ENCODE data around the gene ANKRA2.

DNA sequence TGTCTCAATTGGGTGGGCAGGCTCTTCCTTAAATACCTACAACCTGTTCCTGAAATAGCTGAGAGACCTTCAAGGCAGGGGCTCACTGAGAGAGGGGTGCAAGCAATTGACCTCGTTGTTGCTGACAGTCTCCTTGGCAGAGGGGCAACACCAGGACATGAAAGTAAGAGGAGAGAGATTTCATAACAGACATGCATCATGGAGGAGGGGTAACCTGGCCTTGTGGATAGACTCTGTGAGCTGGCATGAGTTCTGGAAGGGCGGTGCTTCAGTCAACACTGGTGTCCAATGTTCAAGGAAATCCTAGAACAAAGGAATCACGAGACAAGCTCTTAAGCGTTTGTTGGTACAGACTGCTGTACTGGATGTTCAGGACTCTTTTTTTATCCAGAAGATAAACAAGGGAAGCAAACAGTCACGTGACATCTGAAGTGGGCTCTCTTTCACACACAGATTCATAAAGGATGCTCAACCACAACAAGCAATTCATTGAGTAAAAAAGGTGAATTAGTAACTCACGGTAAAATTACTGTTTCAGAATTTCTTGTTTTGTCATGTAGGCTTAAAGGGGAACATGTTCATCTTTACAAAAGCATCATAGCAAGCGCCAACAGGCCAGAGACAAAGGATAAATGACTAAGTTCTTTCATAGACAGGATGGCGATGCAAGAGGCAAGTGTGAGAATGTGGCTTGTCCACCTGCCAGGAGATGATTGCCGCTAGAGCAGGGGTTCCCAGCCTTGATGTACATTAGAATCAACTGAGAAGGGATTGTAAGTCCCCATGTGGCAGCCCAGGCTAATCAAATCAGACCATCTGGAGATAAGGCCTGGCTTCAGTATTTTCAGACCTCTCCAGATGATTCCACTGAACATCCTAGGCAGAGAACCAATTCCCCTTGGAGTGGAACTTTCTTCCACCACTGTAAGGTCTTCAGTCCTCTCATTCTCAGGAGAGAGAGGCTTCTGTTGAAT, 20.7 kb downstream of the ANKRA2 start:
- TF ChIP-seq, protein P1, sequence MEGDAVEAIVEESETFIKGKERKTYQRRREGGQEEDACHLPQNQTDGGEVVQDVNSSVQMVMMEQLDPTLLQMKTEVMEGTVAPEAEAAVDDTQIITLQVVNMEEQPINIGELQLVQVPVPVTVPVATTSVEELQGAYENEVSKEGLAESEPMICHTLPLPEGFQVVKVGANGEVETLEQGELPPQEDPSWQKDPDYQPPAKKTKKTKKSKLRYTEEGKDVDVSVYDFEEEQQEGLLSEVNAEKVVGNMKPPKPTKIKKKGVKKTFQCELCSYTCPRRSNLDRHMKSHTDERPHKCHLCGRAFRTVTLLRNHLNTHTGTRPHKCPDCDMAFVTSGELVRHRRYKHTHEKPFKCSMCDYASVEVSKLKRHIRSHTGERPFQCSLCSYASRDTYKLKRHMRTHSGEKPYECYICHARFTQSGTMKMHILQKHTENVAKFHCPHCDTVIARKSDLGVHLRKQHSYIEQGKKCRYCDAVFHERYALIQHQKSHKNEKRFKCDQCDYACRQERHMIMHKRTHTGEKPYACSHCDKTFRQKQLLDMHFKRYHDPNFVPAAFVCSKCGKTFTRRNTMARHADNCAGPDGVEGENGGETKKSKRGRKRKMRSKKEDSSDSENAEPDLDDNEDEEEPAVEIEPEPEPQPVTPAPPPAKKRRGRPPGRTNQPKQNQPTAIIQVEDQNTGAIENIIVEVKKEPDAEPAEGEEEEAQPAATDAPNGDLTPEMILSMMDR (IDR thresholded peaks at IDR 0.05): no peak
- no peak for TF ChIP-seq POLR2A (IDR thresholded peaks at IDR 0.05)

Measured in Peyer's patch (tissue), 4 donors.